ENCODE results near the gene NUAK1. TPM values are rescaled to one million over a fixed set of nuclear protein-coding genes. Genes with fewer than 3 reads are reported as not detected.

NUAK1 gene
- total and polyA plus RNA-seq, 7 donors, result 7.0 to 102 (median 21.8) TPM

DNA sequence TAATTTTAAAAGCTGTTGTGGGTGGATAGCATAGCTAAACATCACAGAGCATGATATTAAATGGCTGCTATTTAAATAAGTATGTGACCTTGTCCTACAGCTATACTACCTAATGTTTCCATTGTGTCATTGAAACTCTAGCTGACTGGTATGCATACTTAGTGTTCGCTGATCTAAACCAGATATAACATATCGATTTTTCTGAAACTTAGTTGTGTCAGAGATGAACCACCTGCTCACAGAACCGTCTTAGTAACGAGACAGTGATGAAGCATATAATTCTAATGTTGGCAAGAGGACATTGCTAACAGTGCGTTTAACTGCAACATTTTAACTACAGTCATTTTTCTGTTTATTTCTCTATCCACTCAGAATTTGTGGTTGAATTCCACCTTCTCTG lies 36.1 kb upstream of the NUAK1 start:
- Histone ChIP-seq H3K4me1 (peaks cover 11% of the 10 kb centered on the region), H3K36me3 (ENCODE audit: insufficient read depth in 1 of 2, low read depth in 1 of 2) (no peaks in the 10 kb centered on the region), H3K27me3 (ENCODE audit: insufficient read depth in 3 of 3, low read length in 2 of 3) (no peaks in the 10 kb centered on the region), H3K27ac (no peak overlapping the region), H3K9me3 (no peaks in the 10 kb centered on the region), H3K4me3 (no peak overlapping the region)
- no peak for TF ChIP-seq CTCF (IDR thresholded peaks at IDR 0.05)
- 47 to 58% (median 49%) methylated on average over 5 of the region's 5 CpGs for WGBS, 3 donors
- no peak for DNase-seq
- intact Hi-C loops (cut with DNase I), result no loop called here
- no peak for ATAC-seq

GRCh38 chr12:106173442-106173841 lies 34.7 kb upstream of the NUAK1 start:
- 50 to 66% (median 54%) methylated on average over 1 of the region's 1 CpG for WGBS, 3 donors

DNA sequence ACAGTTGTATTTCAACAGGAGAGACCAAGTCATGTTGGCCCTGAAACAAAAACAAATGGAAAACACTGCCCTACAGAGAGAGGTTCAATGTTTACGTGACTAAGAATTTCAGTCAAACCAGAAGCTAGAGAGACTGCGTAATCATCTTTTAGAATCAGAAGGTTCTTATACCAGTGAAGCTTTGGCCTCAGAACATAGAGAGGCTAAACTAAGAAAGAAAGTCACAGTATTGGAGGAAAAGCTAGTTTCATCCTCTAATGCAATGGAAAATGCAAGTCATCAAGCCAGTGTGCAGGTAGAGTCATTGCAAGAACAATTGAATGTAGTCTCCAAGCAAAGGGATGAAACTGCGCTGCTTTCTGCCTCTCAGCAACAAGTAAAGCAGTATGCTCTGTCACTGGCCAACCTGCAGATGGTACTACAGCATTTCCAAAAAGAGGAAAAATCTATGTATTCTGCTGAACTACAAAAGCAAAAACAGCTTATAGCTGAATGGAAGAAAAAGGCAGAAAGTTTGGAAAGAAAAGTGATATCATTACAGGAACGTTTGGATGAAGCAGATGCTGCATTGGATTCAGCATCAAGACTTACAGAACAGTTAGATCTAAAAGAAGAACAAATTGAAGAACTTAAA lies 32.5 kb upstream of the NUAK1 start:
- Histone ChIP-seq H3K27me3 (ENCODE audit: insufficient read depth in 3 of 3, low read length in 2 of 3) (no peaks in the 10 kb centered on the region), H3K36me3 (ENCODE audit: insufficient read depth in 1 of 2, low read depth in 1 of 2) (no peaks in the 10 kb centered on the region), H3K27ac (no peak overlapping the region), H3K9me3 (no peaks in the 10 kb centered on the region), H3K4me3 (no peak overlapping the region), H3K4me1 (no peaks in the 10 kb centered on the region)
- 86 to 90% (median 87%) methylated on average over 4 of the region's 4 CpGs for WGBS, 3 donors
- TF ChIP-seq CTCF (IDR thresholded peaks at IDR 0.05), result no peak
- no peak for ATAC-seq
- intact Hi-C loops (cut with DNase I), result no loop called here
- DNase-seq, result no peak

More at GRCh38 chr12:106173442-106173841, 34.7 kb upstream of the NUAK1 start:
- DNase-seq, result no peak
- H3K4me1 ChIP-seq, result peaks cover under 1% of the 10 kb centered on the region
- no peak overlapping the region for H3K27ac ChIP-seq
- TF ChIP-seq CTCF (IDR thresholded peaks at IDR 0.05), result no peak
- no peak for ATAC-seq
- H3K36me3 ChIP-seq (ENCODE audit: insufficient read depth in 1 of 2, low read depth in 1 of 2), result no peaks in the 10 kb centered on the region
- no peak overlapping the region for H3K4me3 ChIP-seq
- H3K27me3 ChIP-seq (ENCODE audit: insufficient read depth in 3 of 3, low read length in 2 of 3), result no peaks in the 10 kb centered on the region
- intact Hi-C loops (cut with DNase I), result no loop called here
- H3K9me3 ChIP-seq, result no peaks in the 10 kb centered on the region

GRCh38 chr12:106170285-106170684 lies 31.5 kb upstream of the NUAK1 start:
- peak in 1 of 4 donors; percentile 48 for ATAC-seq
- 52 to 69% (median 61%) methylated on average over 4 of the region's 4 CpGs for WGBS, 3 donors
- peak; percentile 49 to 69 for DNase-seq
- Histone ChIP-seq H3K9me3 (no peaks in the 10 kb centered on the region), H3K27me3 (ENCODE audit: insufficient read depth in 3 of 3, low read length in 2 of 3) (no peaks in the 10 kb centered on the region), H3K36me3 (ENCODE audit: insufficient read depth in 1 of 2, low read depth in 1 of 2) (no peaks in the 10 kb centered on the region), H3K4me1 (no peaks in the 10 kb centered on the region), H3K4me3 (no peak overlapping the region), H3K27ac (no peak overlapping the region)
- intact Hi-C loops (cut with DNase I), result no loop called here
- no peak for TF ChIP-seq CTCF (IDR thresholded peaks at IDR 0.05)

DNA sequence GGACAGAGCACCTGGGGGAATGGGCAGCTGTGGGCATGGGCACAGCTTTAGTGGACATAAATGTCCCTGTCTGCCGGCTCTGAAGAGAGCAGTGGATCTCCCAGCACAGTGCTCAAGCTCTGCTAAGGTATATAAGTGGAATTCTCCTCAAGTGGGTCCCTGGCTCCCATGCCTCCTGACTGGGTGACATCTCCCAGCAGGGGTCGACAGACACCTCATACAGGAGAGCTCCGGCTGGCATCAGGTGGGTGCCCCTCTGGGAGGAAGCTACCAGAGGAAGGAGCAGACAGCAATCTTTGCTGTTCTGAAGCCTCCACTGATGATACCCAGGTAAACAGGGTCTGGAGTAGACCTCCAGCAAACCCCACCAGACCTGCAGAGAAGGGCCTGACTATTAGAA lies 25.0 kb upstream of the NUAK1 start:
- no peak overlapping the region for H3K27ac ChIP-seq
- DNase-seq (no peak), ATAC-seq (no peak)
- intact Hi-C loops (cut with DNase I), result no loop called here
- no peaks in the 10 kb centered on the region for H3K9me3 ChIP-seq
- no peak for TF ChIP-seq CTCF (IDR thresholded peaks at IDR 0.05)
- 85 to 90% (median 89%) methylated on average over 3 of the region's 3 CpGs for WGBS, 3 donors
- H3K4me3 ChIP-seq, result no peak overlapping the region
- H3K36me3 ChIP-seq (ENCODE audit: insufficient read depth in 1 of 2, low read depth in 1 of 2), result no peaks in the 10 kb centered on the region
- no peaks in the 10 kb centered on the region for H3K27me3 ChIP-seq (ENCODE audit: insufficient read depth in 3 of 3, low read length in 2 of 3)
- H3K4me1 ChIP-seq, result no peaks in the 10 kb centered on the region
